ENCODE measurements around the gene HLA-G.
"Not testable (repeated sequence)": the region's sequence is repeated elsewhere in the genome, so short reads cannot be mapped to it uniquely, and the experiment has no call there.

Gene HLA-G

GRCh38 chr6:29875257-29875656 is 47.6 kb downstream of the HLA-G start:
- DNase-seq = no peak

- not testable (repeated sequence) for DNase-seq
These were observed 48.1 kb downstream of the HLA-G start for GRCh38 chr6:29875734-29876133.
